ENCODE results near the gene RNU6-9.

RNU6-9 gene

DNA sequence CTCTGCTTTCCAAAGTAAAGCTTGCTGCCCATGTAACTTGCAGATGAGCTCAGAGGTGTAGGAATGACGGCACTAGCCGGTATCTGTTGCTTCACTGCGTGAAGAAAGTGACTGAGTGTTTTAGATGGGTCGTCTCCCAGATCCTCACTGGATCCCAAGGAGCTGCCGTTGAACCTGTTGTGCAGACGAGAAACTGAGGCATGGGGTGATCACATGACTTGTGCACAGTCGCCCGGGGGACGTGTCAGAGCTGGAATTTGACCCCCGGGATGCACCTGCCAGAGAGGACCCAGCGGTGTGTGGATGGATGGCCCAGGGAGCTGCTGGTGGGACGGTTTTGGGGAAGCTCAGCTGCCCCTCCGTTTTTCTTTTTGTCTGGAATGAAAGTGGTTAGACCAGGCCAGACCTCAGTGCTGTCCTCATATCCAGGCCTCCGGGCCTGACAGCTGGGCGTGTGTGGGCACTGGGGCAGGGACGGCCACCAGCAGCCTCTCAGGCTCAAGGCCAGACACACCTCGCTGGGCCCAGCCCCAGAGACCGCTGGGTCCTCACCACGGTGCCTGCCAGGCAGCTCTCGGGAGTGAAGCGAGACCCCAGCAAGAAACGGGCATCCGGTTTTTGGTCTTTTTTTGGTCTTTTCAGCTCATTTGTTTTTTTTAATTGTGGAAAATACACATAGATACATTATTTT is 45.1 kb downstream of the RNU6-9 start:
- H3K4me3 Mint-ChIP-seq: no peak overlapping the region
- H3K27ac Mint-ChIP-seq: no peak overlapping the region
- peaks cover 23% of the 10 kb centered on the region for H3K27me3 Mint-ChIP-seq
- DNase-seq (no peak), ATAC-seq (no peak)
- H3K4me1 Mint-ChIP-seq: peaks cover 54% of the 10 kb centered on the region
- H3K9me3 Mint-ChIP-seq: no peaks in the 10 kb centered on the region

DNA sequence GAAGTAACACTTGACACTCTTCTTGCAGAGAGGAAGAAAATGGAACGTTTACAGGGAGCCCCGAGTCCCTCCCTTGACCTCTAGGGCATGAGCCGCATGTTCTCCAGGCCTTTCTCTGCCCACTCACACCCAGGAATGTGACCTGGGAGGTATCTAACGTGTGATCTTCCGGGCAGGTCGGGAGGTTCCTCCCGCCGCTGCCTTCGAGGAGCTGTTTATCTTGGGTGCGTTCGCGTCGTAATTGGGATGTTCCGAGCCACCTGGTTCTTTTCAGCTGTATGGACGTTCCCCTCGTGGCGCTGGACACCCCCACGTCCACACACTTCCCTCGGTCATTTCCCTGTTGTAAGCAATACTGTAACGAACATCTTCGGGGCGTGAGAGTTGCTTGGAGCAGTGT is 46.2 kb downstream of the RNU6-9 start:
- Mint-ChIP-seq H3K4me1 (peaks cover 46% of the 10 kb centered on the region), H3K27ac (peak overlapping the region in 1 of 2 donors; percentile 16), H3K27me3 (peaks cover 23% of the 10 kb centered on the region), H3K9me3 (no peaks in the 10 kb centered on the region), H3K4me3 (peak overlapping the region in 1 of 2 donors; percentile 64)
- no peak for DNase-seq
- no peak for ATAC-seq

DNA sequence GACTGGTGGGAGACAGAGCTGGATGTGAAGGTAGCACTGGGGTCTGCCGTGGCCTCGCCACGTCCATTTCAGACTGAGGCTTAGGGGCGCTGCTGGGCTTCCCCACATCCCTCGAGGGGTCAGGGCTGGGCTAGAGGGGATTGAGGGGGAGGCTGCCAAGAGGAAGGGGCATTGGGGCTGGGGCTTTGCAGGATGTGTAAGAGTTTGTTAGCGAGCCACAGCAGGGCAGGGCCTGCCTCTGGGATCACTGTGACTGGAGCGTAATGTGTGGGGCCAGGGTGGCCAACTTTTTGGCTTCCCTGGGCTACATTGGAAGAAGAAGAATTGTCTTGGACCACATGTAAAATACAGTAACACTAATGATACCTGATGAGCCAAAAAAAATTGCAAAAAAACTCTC is 46.6 kb downstream of the RNU6-9 start:
- ATAC-seq: no peak
- Mint-ChIP-seq H3K4me1 (peaks cover 46% of the 10 kb centered on the region), H3K27ac (no peak overlapping the region)

DNA sequence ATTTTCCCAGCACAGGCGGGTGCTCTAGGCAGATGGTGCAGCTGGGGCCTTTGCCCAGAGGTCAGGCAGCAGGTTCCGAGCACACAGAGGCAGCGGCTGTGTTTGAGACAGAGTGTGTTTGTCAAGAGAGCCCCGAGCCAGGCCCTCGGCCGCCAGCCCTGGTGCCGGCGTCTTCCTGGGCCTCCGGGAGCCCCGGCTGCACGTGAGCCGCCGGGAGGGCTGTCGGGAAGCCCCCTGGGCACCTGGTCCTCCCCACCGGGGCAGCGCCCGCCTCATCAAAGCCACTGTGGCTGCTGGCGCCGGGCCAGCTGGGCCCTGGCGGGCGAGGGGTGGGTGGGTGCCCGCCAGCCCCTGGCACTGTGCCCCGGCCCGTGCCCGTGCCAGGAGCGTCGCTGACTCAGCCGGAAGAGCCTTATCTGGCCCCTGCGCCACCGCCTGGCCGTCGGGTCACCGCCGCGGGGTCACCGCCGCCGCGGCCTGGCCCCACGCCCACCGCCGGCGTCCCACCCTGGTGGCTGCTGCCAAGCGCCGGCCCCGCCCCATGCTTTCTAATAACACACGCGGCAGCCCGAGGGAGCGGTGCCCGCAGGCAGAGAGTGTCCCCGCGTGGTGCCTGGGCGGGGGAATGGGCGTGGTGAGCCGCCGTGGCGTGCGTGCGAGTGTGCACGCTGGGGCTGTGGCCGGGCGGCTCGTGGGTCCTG is 47.5 kb downstream of the RNU6-9 start:
- no peaks in the 10 kb centered on the region for H3K9me3 Mint-ChIP-seq
- H3K4me3 Mint-ChIP-seq: peak overlapping the region; percentile 64 to 82
- peak; percentile 45 to 53 for DNase-seq
- peak; percentile 77 for ATAC-seq
- no peak overlapping the region for H3K27ac Mint-ChIP-seq
- peaks cover 23% of the 10 kb centered on the region for H3K27me3 Mint-ChIP-seq
- H3K4me1 Mint-ChIP-seq: peaks cover 46% of the 10 kb centered on the region

More for the DNA sequence above, 46.6 kb downstream of the RNU6-9 start:
- H3K4me3 Mint-ChIP-seq: peak overlapping the region; percentile 64 to 82
- peaks cover 23% of the 10 kb centered on the region for H3K27me3 Mint-ChIP-seq
- no peaks in the 10 kb centered on the region for H3K9me3 Mint-ChIP-seq
- DNase-seq: no peak

DNA sequence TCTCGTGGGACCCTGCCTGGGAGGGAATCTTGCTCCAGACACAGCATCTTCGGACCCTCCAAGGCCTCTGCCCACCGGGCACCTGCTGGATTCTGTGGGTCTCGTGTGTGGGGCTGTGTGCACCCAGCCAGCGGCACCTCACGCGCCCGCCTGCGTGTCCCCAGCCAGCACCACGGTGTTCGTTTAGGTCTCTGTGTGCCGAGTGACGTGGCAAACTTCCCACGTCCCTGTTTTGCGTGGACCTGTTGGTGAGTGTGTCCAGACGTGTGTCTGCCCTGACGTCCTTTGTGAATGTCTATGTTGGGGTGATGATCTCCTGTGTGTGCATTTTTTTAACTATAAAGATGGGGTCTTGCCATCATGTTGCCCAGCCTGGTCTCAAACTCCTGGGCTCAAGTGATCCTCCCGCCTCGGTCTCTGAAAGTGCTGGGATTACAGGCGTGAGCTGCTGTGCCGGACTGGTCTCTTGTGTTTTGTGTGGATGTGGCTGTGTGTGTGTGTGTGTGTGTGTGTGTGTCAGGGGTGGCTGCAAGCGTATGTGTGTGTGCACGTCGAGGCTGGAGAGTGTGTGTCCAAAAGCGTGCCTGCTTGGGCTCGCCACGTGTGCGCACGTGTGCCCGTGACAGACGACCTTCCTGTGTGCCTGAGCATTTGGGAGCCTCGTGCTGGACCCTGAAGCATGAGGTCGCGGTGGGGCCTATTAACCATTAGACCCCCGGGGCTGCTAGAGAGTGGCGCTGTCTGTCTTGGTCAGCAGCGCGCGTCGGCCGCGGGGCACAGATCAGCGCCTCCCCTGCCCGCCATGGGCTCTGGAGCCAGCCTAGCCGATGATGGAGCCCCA is 48.2 kb downstream of the RNU6-9 start:
- H3K9me3 Mint-ChIP-seq: no peaks in the 10 kb centered on the region
- ATAC-seq (no peak), DNase-seq (no peak)
- H3K4me1 Mint-ChIP-seq: peaks cover 43% of the 10 kb centered on the region
- H3K27me3 Mint-ChIP-seq: peaks cover 23% of the 10 kb centered on the region
- H3K4me3 Mint-ChIP-seq: peak overlapping the region; percentile 21 to 62
- H3K27ac Mint-ChIP-seq: no peak overlapping the region

DNA sequence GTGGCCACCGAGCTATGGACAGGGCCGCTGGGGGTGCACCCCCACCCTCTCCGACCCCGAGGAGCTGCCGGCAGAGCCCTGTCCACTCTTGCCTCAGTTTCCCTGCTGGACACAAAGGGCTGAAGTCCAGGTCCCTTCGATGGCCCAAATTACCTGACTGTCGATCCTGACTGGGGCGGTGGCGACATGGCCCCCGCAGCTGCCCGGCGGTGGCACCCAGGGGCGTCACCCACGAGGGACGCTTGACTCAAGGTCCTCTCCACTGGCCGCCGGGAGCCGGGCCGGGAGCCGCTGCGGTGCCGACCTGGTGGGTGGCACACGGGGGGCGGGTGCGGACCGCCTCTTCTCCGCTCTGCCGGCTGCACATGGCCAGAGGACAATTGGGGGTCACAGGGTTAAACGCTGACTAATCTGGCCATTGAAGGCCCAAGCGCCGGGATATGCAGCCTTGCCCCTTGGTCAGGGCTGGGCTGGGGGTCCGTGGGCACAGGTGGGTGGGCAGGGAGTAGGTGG is 48.9 kb downstream of the RNU6-9 start:
- H3K4me3 Mint-ChIP-seq: no peak overlapping the region
- no peak overlapping the region for H3K27ac Mint-ChIP-seq
- ATAC-seq: no peak
- no peak for DNase-seq
- H3K4me1 Mint-ChIP-seq: peaks cover 37% of the 10 kb centered on the region
- H3K27me3 Mint-ChIP-seq: peaks cover 23% of the 10 kb centered on the region
- H3K9me3 Mint-ChIP-seq: no peaks in the 10 kb centered on the region
